Stimulated activated CD8-positive, alpha-beta memory T cell treated with anti-CD3 and anti-CD28 coated beads, Interleukin-4, amount 100 ng/mL, for 4 hours (primary cell): ENCODE results near the gene LRRC47.
"Not testable (repeated sequence)": the region's sequence is repeated elsewhere in the genome, so short reads cannot be mapped to it uniquely, and the experiment has no call there.

Experiments
- DNase-seq, 2 donors: peaks; one replicate each; pipeline ENCODE4 v3.0.0-alpha.2; 2020; ENCODE audit warnings: low read depth in 2 of 2, low spot score in 1 of 2

The LRRC47 gene

GRCh38 chr1:3816331-3817137 lies 20.2 kb upstream of the LRRC47 start:
- DNase-seq: no peak

- DNase-seq: no peak
Observed at GRCh38 chr1:3814771-3815561, 18.7 kb upstream of the LRRC47 start.

GRCh38 chr1:3814065-3814464 lies 17.8 kb upstream of the LRRC47 start:
- DNase-seq: no peak

GRCh38 chr1:3811595-3811911 lies 15.3 kb upstream of the LRRC47 start:
- no peak for DNase-seq

- DNase-seq: not testable (repeated sequence)
Observed at GRCh38 chr1:3810149-3810761, 14.0 kb upstream of the LRRC47 start.

GRCh38 chr1:3809680-3810079 lies 13.4 kb upstream of the LRRC47 start:
- DNase-seq: no peak

- no peak for DNase-seq
Observed at GRCh38 chr1:3807769-3808168, 11.5 kb upstream of the LRRC47 start.

GRCh38 chr1:3805038-3805437 lies 8.7 kb upstream of the LRRC47 start:
- no peak for DNase-seq

- not testable (repeated sequence) for DNase-seq
Observed at GRCh38 chr1:3804627-3804944, 8.3 kb upstream of the LRRC47 start.

- DNase-seq: no peak
Observed at GRCh38 chr1:3803905-3804626, 7.8 kb upstream of the LRRC47 start.

GRCh38 chr1:3800795-3801194 lies 4.5 kb upstream of the LRRC47 start:
- DNase-seq: not testable (repeated sequence)

- DNase-seq: no peak
Observed at GRCh38 chr1:3799976-3800685, 3.8 kb upstream of the LRRC47 start.

- DNase-seq: no peak
Observed at GRCh38 chr1:3795453-3796214, 664 bp downstream of the LRRC47 start.

GRCh38 chr1:3790952-3791351 lies 5.3 kb downstream of the LRRC47 start:
- DNase-seq: no peak

GRCh38 chr1:3790500-3790923 lies 5.8 kb downstream of the LRRC47 start:
- DNase-seq: no peak

- DNase-seq: no peak
Observed at GRCh38 chr1:3789421-3790300, 6.6 kb downstream of the LRRC47 start.

- DNase-seq: no peak
Observed at GRCh38 chr1:3788756-3789420, 7.4 kb downstream of the LRRC47 start.

- no peak for DNase-seq
Observed at GRCh38 chr1:3787745-3788605, 8.3 kb downstream of the LRRC47 start.
